ENCODE data around the gene BPIFB3.

Gene BPIFB3, protein sequence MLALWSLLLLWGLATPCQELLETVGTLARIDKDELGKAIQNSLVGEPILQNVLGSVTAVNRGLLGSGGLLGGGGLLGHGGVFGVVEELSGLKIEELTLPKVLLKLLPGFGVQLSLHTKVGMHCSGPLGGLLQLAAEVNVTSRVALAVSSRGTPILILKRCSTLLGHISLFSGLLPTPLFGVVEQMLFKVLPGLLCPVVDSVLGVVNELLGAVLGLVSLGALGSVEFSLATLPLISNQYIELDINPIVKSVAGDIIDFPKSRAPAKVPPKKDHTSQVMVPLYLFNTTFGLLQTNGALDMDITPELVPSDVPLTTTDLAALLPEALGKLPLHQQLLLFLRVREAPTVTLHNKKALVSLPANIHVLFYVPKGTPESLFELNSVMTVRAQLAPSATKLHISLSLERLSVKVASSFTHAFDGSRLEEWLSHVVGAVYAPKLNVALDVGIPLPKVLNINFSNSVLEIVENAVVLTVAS

GRCh38 chr20:33053291-33054106 lies at the start of gene BPIFB3:
Gene BPIFB3, plus strand, starts transcription at chr20:33053903. Its CDS starts 1,533 bp downstream, at chr20:33055436.
- DNase-seq, result no peak

DNA sequence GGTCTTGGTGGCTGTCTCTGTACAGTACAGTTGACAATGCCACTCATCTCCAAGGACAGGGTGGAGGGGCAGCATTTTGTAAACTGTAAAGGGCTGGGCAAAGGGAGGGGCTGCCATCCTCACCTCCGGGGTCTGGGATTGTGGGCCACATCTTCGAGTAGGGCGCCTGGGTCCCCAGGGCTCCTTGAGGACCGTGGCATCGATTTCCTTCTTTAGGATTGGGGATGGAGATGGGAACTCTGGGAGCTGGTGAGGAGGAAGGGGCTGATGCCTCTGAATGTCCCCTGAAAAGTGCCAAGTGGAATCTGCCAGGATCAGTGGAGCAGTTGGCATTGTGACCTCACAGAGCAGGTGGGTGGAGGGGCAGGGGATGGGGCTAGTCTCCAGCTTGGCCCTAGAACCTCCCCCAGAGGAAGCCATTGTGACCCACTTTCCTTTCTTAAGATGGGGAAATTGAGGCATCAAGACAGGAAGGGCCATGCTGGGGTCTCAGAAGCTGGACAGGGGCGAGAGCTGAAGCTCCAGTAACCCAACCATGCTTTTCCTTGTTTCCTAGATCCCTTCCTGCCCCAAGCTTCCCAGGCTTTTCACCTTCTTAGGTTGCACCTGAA lies 49.5 kb upstream of the BPIFB3 start, which contains the start of gene SUN5:
TSS of gene SUN5 (minus strand) at position 293 of the 611 bp plus-strand sequence. CDS start at position 200, 93 bp downstream.
- no peak for DNase-seq

GRCh38 chr20:33005132-33005566 lies 48.6 kb upstream of the BPIFB3 start:
- no peak for DNase-seq

DNA sequence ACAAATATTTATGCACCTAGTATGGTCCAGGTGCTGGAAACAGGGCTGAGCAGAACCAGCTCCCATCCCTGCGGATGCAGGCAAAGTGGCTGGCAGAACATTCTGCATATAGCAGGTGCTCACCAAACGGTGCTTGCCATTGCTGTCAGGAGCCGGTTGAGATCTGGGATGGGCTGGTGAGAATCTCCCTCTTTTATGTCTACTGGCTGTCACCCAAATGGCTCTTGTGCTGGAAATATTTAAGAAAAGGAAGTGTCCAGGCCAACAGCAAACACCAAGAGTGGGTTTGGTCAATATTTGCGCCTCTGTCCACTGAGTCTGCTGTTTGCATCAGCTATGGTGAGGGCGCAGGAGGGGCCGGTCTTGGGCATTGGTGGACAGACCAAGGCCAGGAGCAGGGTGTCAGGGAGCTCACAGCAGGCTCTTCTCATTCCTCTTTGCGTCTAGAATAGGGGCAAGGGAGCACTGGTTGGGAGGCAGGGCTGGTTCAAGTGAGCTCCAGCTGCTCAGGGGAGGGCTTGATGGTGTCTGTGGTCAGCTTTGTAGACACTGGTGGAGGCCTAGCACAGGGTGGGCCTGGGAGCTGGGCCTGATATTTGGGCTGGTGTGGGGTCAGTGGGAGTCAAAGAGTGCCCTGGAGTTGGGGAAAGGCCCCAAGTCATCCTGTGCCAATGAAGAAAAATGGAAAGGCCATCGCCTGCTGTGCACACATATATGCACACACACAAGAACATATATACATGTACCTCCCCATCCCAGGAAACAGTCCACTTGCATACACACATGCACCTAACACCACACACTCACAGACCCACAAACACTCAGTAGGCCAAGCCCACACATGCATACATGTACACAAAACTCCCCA lies 47.6 kb upstream of the BPIFB3 start:
- DNase-seq, result no peak

GRCh38 chr20:33006776-33007375 lies 46.8 kb upstream of the BPIFB3 start:
- no peak for DNase-seq

DNA sequence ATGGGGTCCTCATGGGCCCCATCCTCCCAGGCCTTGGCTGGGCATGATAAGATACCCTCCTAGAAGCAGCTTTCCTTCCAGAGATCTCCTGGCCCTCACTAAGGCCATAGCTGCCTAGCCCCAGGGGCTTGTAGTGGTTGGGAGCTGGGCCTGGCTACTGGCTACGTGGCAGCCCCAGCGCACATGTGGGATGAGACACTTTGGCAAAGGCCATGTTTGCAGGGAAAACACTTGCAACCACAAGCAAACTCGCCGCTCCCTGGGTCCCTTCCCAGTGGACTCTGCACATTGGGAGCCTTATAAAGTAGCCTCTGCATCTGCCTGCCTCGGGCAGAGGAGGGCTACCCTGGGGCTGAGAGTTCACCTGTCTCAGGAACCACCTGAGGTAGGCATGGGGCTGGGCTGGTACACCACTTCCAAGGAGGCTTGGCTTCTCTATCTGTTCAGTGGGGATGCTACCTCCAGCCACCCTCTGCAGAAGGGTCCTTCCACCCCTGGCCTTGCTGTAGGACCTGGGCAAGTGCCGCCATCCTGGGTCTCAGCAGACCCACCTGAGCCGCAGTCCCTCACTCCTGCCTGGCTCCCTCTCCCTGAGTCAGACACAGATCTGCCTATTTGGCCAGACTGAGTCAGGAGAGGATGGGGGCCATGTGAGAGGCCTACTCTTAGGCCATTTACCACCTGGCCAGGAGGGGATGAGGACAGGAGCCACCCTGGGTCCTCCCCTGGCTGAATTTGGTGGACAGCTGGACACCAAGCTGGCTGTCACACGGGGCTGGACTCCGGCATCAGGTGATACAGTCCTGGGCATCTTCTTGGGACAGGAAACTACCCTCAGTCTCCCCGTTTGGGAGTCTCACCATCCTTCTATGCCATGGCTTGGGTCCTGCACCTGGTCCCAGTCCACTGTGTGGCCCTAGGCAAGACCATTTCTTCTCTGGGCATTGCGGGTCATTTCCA lies 46.0 kb upstream of the BPIFB3 start, which contains the start of gene BPIFB2:
TSS of gene BPIFB2 (plus strand) at position 329 of the 960 bp plus-strand sequence. CDS start 871 bp downstream, outside the sequence.
- no peak for DNase-seq

- DNase-seq, result no peak
Observed at GRCh38 chr20:33008336-33009213, 45.1 kb upstream of the BPIFB3 start.

DNA sequence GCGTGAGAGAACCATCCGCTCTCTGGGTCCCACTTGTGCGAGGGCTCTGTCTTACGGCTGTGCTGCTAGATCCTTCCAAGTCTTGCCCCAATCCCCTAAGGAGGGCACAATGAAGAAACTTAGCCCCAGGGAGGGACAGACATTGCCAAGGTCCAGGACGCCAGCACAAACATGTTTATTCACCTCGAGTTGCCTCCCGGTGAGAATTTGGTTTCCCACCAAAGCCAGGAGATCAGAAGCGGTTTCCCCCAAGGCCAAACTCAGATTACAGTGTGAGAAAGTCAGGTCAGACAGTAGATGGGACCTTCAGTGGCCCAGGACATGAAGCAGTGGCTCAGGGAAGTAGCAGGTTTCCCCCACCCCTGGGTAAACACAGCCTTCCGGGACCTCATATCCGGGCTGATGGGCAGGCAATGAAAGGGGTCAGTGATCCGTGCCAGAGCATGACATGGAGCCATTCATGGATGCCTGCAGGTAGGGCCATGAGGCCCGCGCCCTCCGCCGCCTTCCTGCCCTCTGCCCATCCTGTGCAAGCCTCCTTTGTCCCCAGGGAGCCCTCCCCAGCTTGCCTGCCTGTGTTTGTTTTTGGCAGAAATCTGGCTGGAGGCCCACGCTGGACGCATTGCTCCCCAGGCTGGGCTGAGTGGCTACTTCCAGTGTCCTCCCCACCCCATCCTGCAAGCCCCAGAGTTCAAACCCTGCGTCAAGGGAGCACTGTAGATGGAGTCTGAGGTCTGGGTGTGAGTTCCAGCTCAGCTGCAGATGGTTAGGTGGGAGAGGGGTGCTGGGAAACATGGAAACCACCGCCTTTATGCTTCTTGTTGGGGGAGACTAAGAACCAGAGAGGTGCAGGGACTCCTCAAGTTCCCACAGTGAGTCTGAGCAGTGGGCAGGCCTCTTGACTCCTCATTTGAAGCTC lies 44.2 kb upstream of the BPIFB3 start:
- no peak for DNase-seq

- DNase-seq, result no peak
Observed at GRCh38 chr20:33010133-33010504, 43.6 kb upstream of the BPIFB3 start.

- DNase-seq, result no peak
Observed at GRCh38 chr20:33010674-33011449, 42.8 kb upstream of the BPIFB3 start.

DNA sequence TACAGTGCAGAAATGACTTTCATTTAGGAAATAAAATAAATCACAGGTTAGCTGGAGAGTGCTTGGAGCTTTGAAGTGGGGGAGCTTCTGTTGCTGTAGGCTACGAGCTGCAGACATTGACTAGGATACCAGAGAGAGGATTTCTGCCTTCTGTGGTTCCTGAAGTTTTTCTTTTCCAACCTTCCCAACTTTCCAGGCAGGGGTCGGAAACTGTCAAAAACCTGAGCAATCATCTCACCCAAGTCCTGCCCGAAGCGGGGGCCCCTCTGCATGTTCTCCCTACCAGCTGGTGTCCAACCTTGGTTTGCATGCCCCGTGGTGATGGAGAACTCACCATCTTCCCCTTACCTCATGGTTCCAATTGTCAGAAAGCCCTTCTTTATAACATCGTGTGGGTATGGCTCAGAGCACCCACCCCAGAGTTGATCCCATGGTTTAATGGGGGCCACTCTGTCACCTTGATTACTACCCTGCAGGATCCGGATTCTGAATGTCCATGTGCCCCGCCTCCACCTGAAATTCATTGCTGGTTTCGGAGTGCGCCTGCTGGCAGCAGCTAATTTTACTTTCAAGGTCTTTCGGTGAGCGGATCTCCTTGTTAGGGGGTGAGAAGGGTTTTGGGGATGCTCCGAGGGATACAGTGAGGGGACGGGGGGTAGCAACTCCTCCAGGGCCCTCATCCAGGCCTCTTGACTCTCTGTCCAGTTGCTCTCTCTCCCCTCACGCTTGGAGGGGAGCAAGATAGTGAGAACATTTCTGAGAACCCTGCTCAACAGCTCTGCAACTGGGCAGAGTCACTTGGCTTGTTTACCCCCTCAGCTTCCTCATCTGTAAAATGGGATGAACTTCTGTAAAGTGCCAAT lies 41.1 kb upstream of the BPIFB3 start:
- DNase-seq, result no peak

GRCh38 chr20:33013701-33014326 lies 39.9 kb upstream of the BPIFB3 start:
- DNase-seq, result no peak

DNA sequence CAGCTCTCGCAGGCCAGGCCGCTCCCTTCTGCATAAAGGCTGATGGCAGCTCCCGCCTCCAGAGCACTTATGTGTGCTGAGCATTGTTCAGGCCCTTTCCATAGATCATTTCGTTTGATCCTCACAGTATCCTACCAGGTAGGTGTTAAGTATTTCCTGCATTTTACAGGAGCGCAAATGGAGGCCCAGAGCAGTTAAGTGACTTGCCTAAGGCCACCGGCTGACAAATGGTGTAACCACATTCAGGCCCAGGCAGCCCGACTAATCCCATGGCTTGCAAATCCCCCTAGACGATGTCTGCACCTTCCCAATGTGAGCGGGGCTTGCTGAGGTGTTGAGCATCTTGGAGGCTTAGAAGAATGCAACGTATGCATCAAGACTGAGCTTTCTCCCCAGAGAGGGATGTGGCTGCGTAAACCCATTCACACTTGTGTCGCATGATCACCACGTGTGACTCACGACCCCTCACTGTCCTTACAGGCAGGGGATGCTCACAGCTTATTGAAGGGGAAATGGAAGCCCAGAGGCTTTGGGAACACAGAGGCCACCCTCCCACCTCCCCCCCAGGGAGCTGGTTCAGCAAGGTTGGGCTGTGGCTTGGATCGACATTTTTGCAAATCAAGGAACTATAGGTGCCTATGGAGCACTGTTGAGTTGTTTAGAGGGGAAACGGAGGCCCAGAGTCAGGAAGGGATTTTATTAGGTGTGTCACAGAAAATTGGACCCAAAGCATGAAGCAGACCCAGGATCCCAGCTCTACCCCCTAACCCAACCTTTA lies 39.2 kb upstream of the BPIFB3 start:
- DNase-seq, result no peak

- DNase-seq, result no peak
Observed at GRCh38 chr20:33015114-33015484, 38.6 kb upstream of the BPIFB3 start.
